Keratinocyte (primary cell): Measurements from ENCODE around the gene SLC32A1.

Source experiments
- EZH2 ChIP-seq: IDR thresholded peaks from one replicate; pipeline ENCODE4 v1.6.1; 2012; ENCODE audit warnings: inconsistent platforms, mild to moderate bottlenecking, low read length, moderate library complexity
- TF ChIP-seq, protein P1 (sequence below), 3 experiments: IDR thresholded peaks in 1 of 3; conservative IDR thresholded peaks in 1 of 3; optimal IDR thresholded peaks in 1 of 3; 2 replicates in 2 of 3; 3 replicates in 1 of 3; pipeline versions ENCODE3 to v1.5.1; 2011; ENCODE audit warnings: low read length in 3 of 3, mild to moderate bottlenecking in 3 of 3, moderate library complexity in 2 of 3, control low read depth in 1 of 3, inconsistent platforms in 1 of 3; ENCODE audit not compliant: insufficient read depth in 2 of 3; ENCODE audit errors: extremely low read depth in 1 of 3

DNA sequence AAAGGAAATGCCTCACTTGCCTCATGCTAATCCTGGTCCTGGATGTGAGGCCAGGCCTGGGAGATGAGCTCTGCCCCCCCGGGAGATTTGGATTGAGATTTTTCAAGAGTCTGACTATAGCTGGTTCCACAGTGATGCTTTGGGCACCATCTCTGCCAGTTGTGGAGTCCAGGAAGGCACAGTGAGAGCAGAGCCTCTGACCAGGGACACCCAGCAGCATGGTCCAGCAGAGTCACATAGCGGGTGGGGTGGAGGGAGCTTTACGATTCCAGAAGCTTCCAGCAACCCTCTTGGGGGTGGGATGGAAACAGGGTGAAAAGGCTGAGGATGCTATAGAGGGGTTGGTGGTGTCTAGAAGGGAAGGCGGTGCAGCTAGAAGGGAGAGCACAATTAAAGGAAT lies 8.7 kb downstream of the SLC32A1 start:
- TF ChIP-seq, protein P1, sequence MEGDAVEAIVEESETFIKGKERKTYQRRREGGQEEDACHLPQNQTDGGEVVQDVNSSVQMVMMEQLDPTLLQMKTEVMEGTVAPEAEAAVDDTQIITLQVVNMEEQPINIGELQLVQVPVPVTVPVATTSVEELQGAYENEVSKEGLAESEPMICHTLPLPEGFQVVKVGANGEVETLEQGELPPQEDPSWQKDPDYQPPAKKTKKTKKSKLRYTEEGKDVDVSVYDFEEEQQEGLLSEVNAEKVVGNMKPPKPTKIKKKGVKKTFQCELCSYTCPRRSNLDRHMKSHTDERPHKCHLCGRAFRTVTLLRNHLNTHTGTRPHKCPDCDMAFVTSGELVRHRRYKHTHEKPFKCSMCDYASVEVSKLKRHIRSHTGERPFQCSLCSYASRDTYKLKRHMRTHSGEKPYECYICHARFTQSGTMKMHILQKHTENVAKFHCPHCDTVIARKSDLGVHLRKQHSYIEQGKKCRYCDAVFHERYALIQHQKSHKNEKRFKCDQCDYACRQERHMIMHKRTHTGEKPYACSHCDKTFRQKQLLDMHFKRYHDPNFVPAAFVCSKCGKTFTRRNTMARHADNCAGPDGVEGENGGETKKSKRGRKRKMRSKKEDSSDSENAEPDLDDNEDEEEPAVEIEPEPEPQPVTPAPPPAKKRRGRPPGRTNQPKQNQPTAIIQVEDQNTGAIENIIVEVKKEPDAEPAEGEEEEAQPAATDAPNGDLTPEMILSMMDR (optimal IDR thresholded peaks at IDR 0.05 in 1 of 3, IDR thresholded peaks at IDR 0.05 in 1 of 3, conservative IDR thresholded peaks at IDR 0.05 in 1 of 3; ENCODE audit: extremely low read depth in 1 of 3, insufficient read depth in 2 of 3, low read length in 3 of 3) = no peak
- TF ChIP-seq EZH2 = no peak
